ENCODE data around the gene DOCK3.

DNA sequence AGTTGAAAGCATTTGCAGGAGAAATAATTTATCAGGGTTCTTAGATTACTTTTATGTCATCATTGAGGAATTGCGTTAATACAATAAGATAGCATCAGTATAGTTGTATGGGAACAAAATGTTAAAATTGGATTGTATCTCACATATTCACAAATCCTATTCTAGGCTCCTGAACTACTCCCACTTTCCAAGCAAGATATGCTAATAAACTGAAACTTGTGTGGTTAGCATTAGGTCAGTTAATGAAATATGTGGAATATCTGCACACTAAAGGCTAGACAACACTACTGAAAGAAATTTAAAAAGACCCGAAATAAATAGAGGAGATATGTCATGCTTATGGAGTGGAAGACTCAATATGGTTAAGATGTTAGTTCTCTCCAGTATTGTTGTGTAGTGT is 272.7 kb downstream of the DOCK3 start:
- TF ChIP-seq, protein P1, sequence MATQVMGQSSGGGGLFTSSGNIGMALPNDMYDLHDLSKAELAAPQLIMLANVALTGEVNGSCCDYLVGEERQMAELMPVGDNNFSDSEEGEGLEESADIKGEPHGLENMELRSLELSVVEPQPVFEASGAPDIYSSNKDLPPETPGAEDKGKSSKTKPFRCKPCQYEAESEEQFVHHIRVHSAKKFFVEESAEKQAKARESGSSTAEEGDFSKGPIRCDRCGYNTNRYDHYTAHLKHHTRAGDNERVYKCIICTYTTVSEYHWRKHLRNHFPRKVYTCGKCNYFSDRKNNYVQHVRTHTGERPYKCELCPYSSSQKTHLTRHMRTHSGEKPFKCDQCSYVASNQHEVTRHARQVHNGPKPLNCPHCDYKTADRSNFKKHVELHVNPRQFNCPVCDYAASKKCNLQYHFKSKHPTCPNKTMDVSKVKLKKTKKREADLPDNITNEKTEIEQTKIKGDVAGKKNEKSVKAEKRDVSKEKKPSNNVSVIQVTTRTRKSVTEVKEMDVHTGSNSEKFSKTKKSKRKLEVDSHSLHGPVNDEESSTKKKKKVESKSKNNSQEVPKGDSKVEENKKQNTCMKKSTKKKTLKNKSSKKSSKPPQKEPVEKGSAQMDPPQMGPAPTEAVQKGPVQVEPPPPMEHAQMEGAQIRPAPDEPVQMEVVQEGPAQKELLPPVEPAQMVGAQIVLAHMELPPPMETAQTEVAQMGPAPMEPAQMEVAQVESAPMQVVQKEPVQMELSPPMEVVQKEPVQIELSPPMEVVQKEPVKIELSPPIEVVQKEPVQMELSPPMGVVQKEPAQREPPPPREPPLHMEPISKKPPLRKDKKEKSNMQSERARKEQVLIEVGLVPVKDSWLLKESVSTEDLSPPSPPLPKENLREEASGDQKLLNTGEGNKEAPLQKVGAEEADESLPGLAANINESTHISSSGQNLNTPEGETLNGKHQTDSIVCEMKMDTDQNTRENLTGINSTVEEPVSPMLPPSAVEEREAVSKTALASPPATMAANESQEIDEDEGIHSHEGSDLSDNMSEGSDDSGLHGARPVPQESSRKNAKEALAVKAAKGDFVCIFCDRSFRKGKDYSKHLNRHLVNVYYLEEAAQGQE (IDR thresholded peaks at IDR 0.05; ENCODE audit: insufficient replicate concordance, low read depth) = no peak
- TF ChIP-seq, protein P2, sequence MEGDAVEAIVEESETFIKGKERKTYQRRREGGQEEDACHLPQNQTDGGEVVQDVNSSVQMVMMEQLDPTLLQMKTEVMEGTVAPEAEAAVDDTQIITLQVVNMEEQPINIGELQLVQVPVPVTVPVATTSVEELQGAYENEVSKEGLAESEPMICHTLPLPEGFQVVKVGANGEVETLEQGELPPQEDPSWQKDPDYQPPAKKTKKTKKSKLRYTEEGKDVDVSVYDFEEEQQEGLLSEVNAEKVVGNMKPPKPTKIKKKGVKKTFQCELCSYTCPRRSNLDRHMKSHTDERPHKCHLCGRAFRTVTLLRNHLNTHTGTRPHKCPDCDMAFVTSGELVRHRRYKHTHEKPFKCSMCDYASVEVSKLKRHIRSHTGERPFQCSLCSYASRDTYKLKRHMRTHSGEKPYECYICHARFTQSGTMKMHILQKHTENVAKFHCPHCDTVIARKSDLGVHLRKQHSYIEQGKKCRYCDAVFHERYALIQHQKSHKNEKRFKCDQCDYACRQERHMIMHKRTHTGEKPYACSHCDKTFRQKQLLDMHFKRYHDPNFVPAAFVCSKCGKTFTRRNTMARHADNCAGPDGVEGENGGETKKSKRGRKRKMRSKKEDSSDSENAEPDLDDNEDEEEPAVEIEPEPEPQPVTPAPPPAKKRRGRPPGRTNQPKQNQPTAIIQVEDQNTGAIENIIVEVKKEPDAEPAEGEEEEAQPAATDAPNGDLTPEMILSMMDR (IDR thresholded peaks at IDR 0.05; ENCODE audit: insufficient read depth, low read length) = no peak
- TF ChIP-seq POLR2AphosphoS5 (IDR thresholded peaks at IDR 0.05; ENCODE audit: low read depth) (no peak), SPI1 (IDR thresholded peaks at IDR 0.05; ENCODE audit: borderline replicate concordance, low read depth) (no peak), GABPA (IDR thresholded peaks at IDR 0.05; ENCODE audit: low read depth) (no peak)

Data from HL-60 (cell line).